ENCODE results near the gene AIP. TPM values are rescaled to one million over a fixed set of nuclear protein-coding genes. Genes with fewer than 3 reads are reported as not detected.

The AIP gene
- total RNA-seq, 2 donors from 2014 or later = 44.4 to 50.5 TPM

Small RNA genes within 50 kb of the gene (microRNA-seq; reads per million reads assigned to microRNA genes)
- gene MIR6752 (ENCODE audit: borderline microRNAs expressed in 2 of 2) = 0.26 to 0.32 reads per million in 2 donors

Other genes starting within 250 kb of the AIP start
- gene GRK2, start 216.6 kb upstream of the AIP start, total RNA-seq = 10 to 100 TPM; 50.4 to 58.2 TPM
- gene ANKRD13D, start 193.7 kb upstream of the AIP start, total RNA-seq = 10 to 100 TPM; 40.7 to 42.8 TPM
- gene SSH3, start 179.5 kb upstream of the AIP start, total RNA-seq = 10 to 100 TPM; 23.5 to 26.2 TPM
- gene POLD4, start 129.5 kb upstream of the AIP start, total RNA-seq = 10 to 100 TPM; 56.1 to 60.9 TPM
- gene CLCF1, start 109.4 kb upstream of the AIP start, total RNA-seq = 10 to 100 TPM; 10.0 to 15.2 TPM
- 10 to 100 TPM; 10.3 to 11.4 TPM for gene RAD9A, start 91.0 kb upstream of the AIP start, total RNA-seq
- 10 to 100 TPM; 62.1 to 70.6 TPM for gene PPP1CA, start 81.2 kb upstream of the AIP start, total RNA-seq
- gene TBC1D10C, start 78.9 kb upstream of the AIP start, total RNA-seq = 1 to 10 TPM; 2.9 to 3.4 TPM
- 1 to 10 TPM; 1.4 to 1.6 TPM for gene CARNS1, start 67.3 kb upstream of the AIP start, total RNA-seq
- 10 to 100 TPM; 28.9 TPM for gene RPS6KB2, start 54.5 kb upstream of the AIP start, total RNA-seq
- 1 to 10 TPM; 2.5 TPM for gene PTPRCAP, start 45.3 kb upstream of the AIP start, total RNA-seq
- 10 to 100 TPM; 62.6 to 79.7 TPM for gene CORO1B, start 39.5 kb upstream of the AIP start, total RNA-seq
- gene GPR152, start 30.3 kb upstream of the AIP start, total RNA-seq = not detected
- gene CABP4, start 27.7 kb upstream of the AIP start, total RNA-seq = 1 to 10 TPM; 1.2 to 2.2 TPM
- 10 to 100 TPM; 31.0 to 35.9 TPM for gene TMEM134, start 13.8 kb upstream of the AIP start, total RNA-seq
- 10 to 100 TPM; 31.5 to 42.7 TPM for gene PITPNM1, start 22.3 kb downstream of the AIP start, total RNA-seq
- gene CDK2AP2, start 25.1 kb downstream of the AIP start, total RNA-seq = 10 to 100 TPM; 39.7 to 40.0 TPM
- not detected for gene CABP2, start 40.4 kb downstream of the AIP start, total RNA-seq
- gene GSTP1, start 100.8 kb downstream of the AIP start, total RNA-seq = 100 to 1,000 TPM; 338 to 370 TPM
- 100 to 1,000 TPM; 112 to 116 TPM for gene NDUFV1, start 123.9 kb downstream of the AIP start, total RNA-seq
- gene NUDT8, start 146.9 kb downstream of the AIP start, total RNA-seq = 1 to 10 TPM; 4.6 to 5.7 TPM
- not detected for gene TBX10, start 156.7 kb downstream of the AIP start, total RNA-seq
- not detected for gene ACY3, start 167.7 kb downstream of the AIP start, total RNA-seq
- not detected for gene ALDH3B2, start 191.6 kb downstream of the AIP start, total RNA-seq

Data from posterior vena cava (tissue), 2 donors.